Endothelial cell of umbilical vein (primary cell): ENCODE measurements around the gene NDUFS4.

Experiments
- EZH2 ChIP-seq: IDR thresholded peaks from 2 replicates; pipeline ENCODE4 v1.6.1; 2012; ENCODE audit warnings: borderline replicate concordance, low read depth, mild to moderate bottlenecking, moderate library complexity, low read length, inconsistent platforms; ENCODE audit not compliant: severe bottlenecking
- FOS ChIP-seq: IDR thresholded peaks from 2 replicates; pipeline ENCODE4 v1.6.1; 2011; ENCODE audit warnings: mild to moderate bottlenecking, low read length, moderate library complexity, borderline replicate concordance; ENCODE audit not compliant: insufficient read depth
- JUN ChIP-seq: IDR thresholded peaks from 2 replicates; pipeline ENCODE4 v1.6.1; 2011; ENCODE audit warnings: borderline replicate concordance, low read depth; ENCODE audit not compliant: insufficient read length, insufficient read depth
- POLR2A ChIP-seq: IDR thresholded peaks from 2 replicates; pipeline ENCODE4 v1.6.1; 2012; ENCODE audit warnings: low read depth, mild to moderate bottlenecking, control low read depth, low read length
- POLR2AphosphoS5 ChIP-seq: IDR thresholded peaks from 2 replicates; pipeline ENCODE4 v1.6.1; 2012; ENCODE audit warnings: low read depth, mild to moderate bottlenecking, control low read depth, low read length, moderate library complexity; ENCODE audit not compliant: insufficient read depth
- TF ChIP-seq, protein P1 (sequence below), 2 donors: IDR thresholded peaks; 1 replicate in 1 of 2; 2 replicates in 1 of 2; pipeline ENCODE4 v1.5.1; 2011; ENCODE audit warnings: low read length in 2 of 2, mild to moderate bottlenecking in 2 of 2, moderate library complexity in 2 of 2, control low read depth in 1 of 2, inconsistent platforms in 1 of 2, low read depth in 1 of 2; ENCODE audit not compliant: insufficient read depth in 1 of 2; ENCODE audit errors: extremely low read depth in 1 of 2
- TF ChIP-seq, protein P2 (sequence below): IDR thresholded peaks from 2 replicates; pipeline ENCODE4 v1.6.1; 2011; ENCODE audit not compliant: insufficient read depth, insufficient read length

DNA sequence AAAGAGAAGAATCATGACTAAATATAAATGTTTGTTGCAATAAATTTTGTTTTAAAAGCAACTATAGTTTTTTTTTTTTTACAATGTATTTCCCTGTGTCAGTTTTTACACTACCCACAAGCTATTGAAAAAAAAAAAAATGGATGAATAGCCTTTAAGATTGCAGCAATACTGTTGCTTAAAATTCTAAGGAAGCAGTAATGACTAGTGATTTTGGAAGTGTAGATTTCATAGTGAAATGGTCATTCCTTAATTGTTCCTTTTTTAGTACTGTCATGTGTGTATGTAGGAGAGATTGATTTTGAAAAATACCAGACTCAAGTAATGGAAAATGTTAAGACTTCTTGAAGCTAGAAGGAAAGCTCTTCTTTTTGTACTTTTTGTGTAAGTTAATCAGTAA, 53.1 kb downstream of the NDUFS4 start:
- no peak for TF ChIP-seq JUN
- TF ChIP-seq POLR2A: no peak
- TF ChIP-seq, protein P1, sequence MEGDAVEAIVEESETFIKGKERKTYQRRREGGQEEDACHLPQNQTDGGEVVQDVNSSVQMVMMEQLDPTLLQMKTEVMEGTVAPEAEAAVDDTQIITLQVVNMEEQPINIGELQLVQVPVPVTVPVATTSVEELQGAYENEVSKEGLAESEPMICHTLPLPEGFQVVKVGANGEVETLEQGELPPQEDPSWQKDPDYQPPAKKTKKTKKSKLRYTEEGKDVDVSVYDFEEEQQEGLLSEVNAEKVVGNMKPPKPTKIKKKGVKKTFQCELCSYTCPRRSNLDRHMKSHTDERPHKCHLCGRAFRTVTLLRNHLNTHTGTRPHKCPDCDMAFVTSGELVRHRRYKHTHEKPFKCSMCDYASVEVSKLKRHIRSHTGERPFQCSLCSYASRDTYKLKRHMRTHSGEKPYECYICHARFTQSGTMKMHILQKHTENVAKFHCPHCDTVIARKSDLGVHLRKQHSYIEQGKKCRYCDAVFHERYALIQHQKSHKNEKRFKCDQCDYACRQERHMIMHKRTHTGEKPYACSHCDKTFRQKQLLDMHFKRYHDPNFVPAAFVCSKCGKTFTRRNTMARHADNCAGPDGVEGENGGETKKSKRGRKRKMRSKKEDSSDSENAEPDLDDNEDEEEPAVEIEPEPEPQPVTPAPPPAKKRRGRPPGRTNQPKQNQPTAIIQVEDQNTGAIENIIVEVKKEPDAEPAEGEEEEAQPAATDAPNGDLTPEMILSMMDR (IDR thresholded peaks at IDR 0.05; ENCODE audit: extremely low read depth in 1 of 2, insufficient read depth in 1 of 2, low read depth in 1 of 2, low read length in 2 of 2): no peak
- TF ChIP-seq POLR2AphosphoS5: no peak
- no peak for TF ChIP-seq FOS
- TF ChIP-seq, protein P2, sequence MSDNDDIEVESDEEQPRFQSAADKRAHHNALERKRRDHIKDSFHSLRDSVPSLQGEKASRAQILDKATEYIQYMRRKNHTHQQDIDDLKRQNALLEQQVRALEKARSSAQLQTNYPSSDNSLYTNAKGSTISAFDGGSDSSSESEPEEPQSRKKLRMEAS: no peak
- TF ChIP-seq EZH2: no peak
